ENCODE data around the gene TMEFF1.

TMEFF1 gene

GRCh38 chr9:100466171-100466828 lies 6.6 kb upstream of the TMEFF1 start:
- Mint-ChIP-seq H3K27me3 (no peaks in the 10 kb centered on the region), H3K9me3 (ENCODE audit: low read depth) (no peaks in the 10 kb centered on the region)

GRCh38 chr9:100466829-100467221 lies 6.1 kb upstream of the TMEFF1 start:
- H3K4me1 Mint-ChIP-seq (ENCODE audit: low read depth), result no peaks in the 10 kb centered on the region
- H3K9me3 Mint-ChIP-seq (ENCODE audit: low read depth), result no peaks in the 10 kb centered on the region
- H3K36me3 Mint-ChIP-seq, result no peaks in the 10 kb centered on the region
- H3K27me3 Mint-ChIP-seq, result no peaks in the 10 kb centered on the region
- H3K27ac Mint-ChIP-seq, result no peak overlapping the region
- no peak overlapping the region for H3K4me3 Mint-ChIP-seq

More at GRCh38 chr9:100466171-100466828, 6.6 kb upstream of the TMEFF1 start:
- Mint-ChIP-seq H3K4me3 (no peak overlapping the region), H3K27ac (no peak overlapping the region), H3K36me3 (no peaks in the 10 kb centered on the region), H3K4me1 (ENCODE audit: low read depth) (no peaks in the 10 kb centered on the region)

- Mint-ChIP-seq H3K27ac (no peak overlapping the region), H3K9me3 (ENCODE audit: low read depth) (no peaks in the 10 kb centered on the region), H3K4me1 (ENCODE audit: low read depth) (peaks cover 6% of the 10 kb centered on the region), H3K36me3 (peaks cover 2% of the 10 kb centered on the region), H3K4me3 (no peak overlapping the region), H3K27me3 (peaks cover 5% of the 10 kb centered on the region)
Observed at GRCh38 chr9:100468041-100468440, 4.9 kb upstream of the TMEFF1 start.

GRCh38 chr9:100472268-100472667 lies 681 bp upstream of the TMEFF1 start:
- Mint-ChIP-seq H3K9me3 (ENCODE audit: low read depth) (no peaks in the 10 kb centered on the region), H3K4me1 (ENCODE audit: low read depth) (peaks cover 9% of the 10 kb centered on the region), H3K27ac (no peak overlapping the region), H3K27me3 (peaks cover 22% of the 10 kb centered on the region), H3K4me3 (peak overlapping the region; percentile 80), H3K36me3 (peaks cover 2% of the 10 kb centered on the region)

GRCh38 chr9:100473276-100474081 lies 530 bp downstream of the TMEFF1 start:
- Mint-ChIP-seq H3K4me1 (ENCODE audit: low read depth) (peaks cover 9% of the 10 kb centered on the region), H3K36me3 (peaks cover 2% of the 10 kb centered on the region), H3K27ac (no peak overlapping the region), H3K27me3 (peaks cover 22% of the 10 kb centered on the region), H3K9me3 (ENCODE audit: low read depth) (no peaks in the 10 kb centered on the region), H3K4me3 (peak overlapping the region; percentile 79)

- H3K36me3 Mint-ChIP-seq, result peaks cover 2% of the 10 kb centered on the region
- H3K27ac Mint-ChIP-seq, result no peak overlapping the region
- peak overlapping the region; percentile 79 for H3K4me3 Mint-ChIP-seq
- peaks cover 9% of the 10 kb centered on the region for H3K4me1 Mint-ChIP-seq (ENCODE audit: low read depth)
- H3K27me3 Mint-ChIP-seq, result peaks cover 22% of the 10 kb centered on the region
- no peaks in the 10 kb centered on the region for H3K9me3 Mint-ChIP-seq (ENCODE audit: low read depth)
Observed at GRCh38 chr9:100474082-100474923, 1.4 kb downstream of the TMEFF1 start.

GRCh38 chr9:100474924-100475276 lies 2.0 kb downstream of the TMEFF1 start:
- H3K4me3 Mint-ChIP-seq, result no peak overlapping the region
- peaks cover 9% of the 10 kb centered on the region for H3K4me1 Mint-ChIP-seq (ENCODE audit: low read depth)
- no peak overlapping the region for H3K27ac Mint-ChIP-seq
- H3K9me3 Mint-ChIP-seq (ENCODE audit: low read depth), result no peaks in the 10 kb centered on the region
- H3K27me3 Mint-ChIP-seq, result peaks cover 23% of the 10 kb centered on the region
- H3K36me3 Mint-ChIP-seq, result peaks cover 2% of the 10 kb centered on the region

- no peak overlapping the region for H3K4me3 Mint-ChIP-seq
- peaks cover 5% of the 10 kb centered on the region for H3K36me3 Mint-ChIP-seq
- H3K4me1 Mint-ChIP-seq (ENCODE audit: low read depth), result peaks cover 6% of the 10 kb centered on the region
- no peak overlapping the region for H3K27ac Mint-ChIP-seq
- H3K27me3 Mint-ChIP-seq, result peaks cover 22% of the 10 kb centered on the region
- H3K9me3 Mint-ChIP-seq (ENCODE audit: low read depth), result no peaks in the 10 kb centered on the region
Observed at GRCh38 chr9:100477241-100477640, 4.3 kb downstream of the TMEFF1 start.

GRCh38 chr9:100478192-100478591 lies 5.2 kb downstream of the TMEFF1 start:
- H3K4me1 Mint-ChIP-seq (ENCODE audit: low read depth), result peaks cover 3% of the 10 kb centered on the region
- no peak overlapping the region for H3K27ac Mint-ChIP-seq
- no peaks in the 10 kb centered on the region for H3K9me3 Mint-ChIP-seq (ENCODE audit: low read depth)
- peaks cover 20% of the 10 kb centered on the region for H3K27me3 Mint-ChIP-seq
- H3K4me3 Mint-ChIP-seq, result no peak overlapping the region
- H3K36me3 Mint-ChIP-seq, result peaks cover 5% of the 10 kb centered on the region

- Mint-ChIP-seq H3K9me3 (ENCODE audit: low read depth) (no peaks in the 10 kb centered on the region), H3K36me3 (peaks cover 7% of the 10 kb centered on the region), H3K27me3 (peaks cover 15% of the 10 kb centered on the region)
Observed at GRCh38 chr9:100479820-100480219, 6.9 kb downstream of the TMEFF1 start.

GRCh38 chr9:100485196-100485595 lies 12.2 kb downstream of the TMEFF1 start:
- Mint-ChIP-seq H3K27me3 (peaks cover 5% of the 10 kb centered on the region), H3K4me1 (ENCODE audit: low read depth) (no peaks in the 10 kb centered on the region), H3K4me3 (no peak overlapping the region), H3K36me3 (peaks cover 7% of the 10 kb centered on the region), H3K27ac (no peak overlapping the region), H3K9me3 (ENCODE audit: low read depth) (no peaks in the 10 kb centered on the region)

More at GRCh38 chr9:100479820-100480219, 6.9 kb downstream of the TMEFF1 start:
- no peak overlapping the region for H3K4me3 Mint-ChIP-seq
- no peaks in the 10 kb centered on the region for H3K4me1 Mint-ChIP-seq (ENCODE audit: low read depth)
- H3K27ac Mint-ChIP-seq, result no peak overlapping the region

GRCh38 chr9:100486479-100487176 lies 13.7 kb downstream of the TMEFF1 start:
- H3K27ac Mint-ChIP-seq, result no peak overlapping the region
- H3K9me3 Mint-ChIP-seq (ENCODE audit: low read depth), result no peaks in the 10 kb centered on the region
- H3K27me3 Mint-ChIP-seq, result peaks cover 5% of the 10 kb centered on the region
- peaks cover 2% of the 10 kb centered on the region for H3K36me3 Mint-ChIP-seq
- no peaks in the 10 kb centered on the region for H3K4me1 Mint-ChIP-seq (ENCODE audit: low read depth)
- no peak overlapping the region for H3K4me3 Mint-ChIP-seq

GRCh38 chr9:100488177-100488576 lies 15.2 kb downstream of the TMEFF1 start:
- Mint-ChIP-seq H3K27me3 (peaks cover 5% of the 10 kb centered on the region), H3K36me3 (peaks cover 2% of the 10 kb centered on the region), H3K9me3 (ENCODE audit: low read depth) (no peaks in the 10 kb centered on the region)

GRCh38 chr9:100489836-100490235 lies 16.9 kb downstream of the TMEFF1 start:
- Mint-ChIP-seq H3K9me3 (ENCODE audit: low read depth) (no peaks in the 10 kb centered on the region), H3K27ac (no peak overlapping the region), H3K27me3 (peaks cover 1% of the 10 kb centered on the region), H3K4me3 (no peak overlapping the region), H3K36me3 (no peaks in the 10 kb centered on the region), H3K4me1 (ENCODE audit: low read depth) (no peaks in the 10 kb centered on the region)

More at GRCh38 chr9:100488177-100488576, 15.2 kb downstream of the TMEFF1 start:
- Mint-ChIP-seq H3K4me1 (ENCODE audit: low read depth) (no peaks in the 10 kb centered on the region), H3K27ac (no peak overlapping the region), H3K4me3 (no peak overlapping the region)
